Stomach (tissue), 4 donors: Measurements from ENCODE around the gene CPXM2.

Source experiments
- POLR2AphosphoS5 ChIP-seq, 3 donors: sonication (generic); formaldehyde crosslinking; IDR thresholded peaks; one replicate each; pipeline ENCODE4 v1.6.1; 2016; ENCODE audit warnings: antibody characterized with exemption in 3 of 3
- TF ChIP-seq, protein P1 (sequence below), 7 experiments: fragments of 450-650 bp in 4 of 7; fragments of 200-600 bp in 3 of 7; sonication (generic) in 3 of 7; IDR thresholded peaks; one replicate each; pipeline ENCODE4 v1.5.1; 2016 to 2019; ENCODE audit warnings: antibody characterized with exemption in 7 of 7, control low read depth in 2 of 7, mild to moderate bottlenecking in 1 of 7

DNA sequence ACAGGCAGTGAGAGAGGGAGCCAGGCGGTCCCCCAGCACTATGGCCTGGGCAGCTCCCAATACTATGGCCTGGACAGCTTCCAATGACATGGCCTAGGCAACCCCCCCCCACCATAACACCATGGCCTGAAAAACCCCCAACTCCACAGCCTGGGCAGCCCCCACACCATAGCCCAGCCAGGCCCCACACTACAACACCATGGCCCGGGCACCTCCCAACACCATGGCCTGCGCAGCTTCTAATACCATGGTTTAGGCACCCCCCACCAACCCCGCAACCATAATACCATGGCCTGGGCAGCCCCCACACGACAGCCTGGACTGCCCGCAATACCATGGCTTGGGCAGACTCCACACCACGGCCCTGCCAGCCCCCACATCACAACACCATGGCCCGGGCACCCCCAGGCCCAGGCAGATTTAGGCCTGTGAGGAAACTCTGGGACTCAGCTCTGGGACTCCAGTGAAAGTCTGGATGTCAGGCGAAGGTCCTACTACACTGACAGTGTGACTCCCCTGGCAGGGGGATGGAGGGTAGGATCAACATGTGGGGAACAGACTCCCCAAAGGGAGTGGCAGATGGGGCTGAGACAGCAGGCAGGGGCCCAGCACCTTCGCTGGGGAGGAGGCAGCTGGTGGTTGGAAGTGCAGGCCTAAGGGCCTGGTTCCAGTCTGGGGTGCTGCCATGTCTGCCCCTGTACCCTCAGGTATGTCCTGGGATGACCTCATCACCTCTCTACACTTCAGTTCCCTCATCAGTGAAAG lies 8.7 kb downstream of the CPXM2 start:
- TF ChIP-seq, protein P1, sequence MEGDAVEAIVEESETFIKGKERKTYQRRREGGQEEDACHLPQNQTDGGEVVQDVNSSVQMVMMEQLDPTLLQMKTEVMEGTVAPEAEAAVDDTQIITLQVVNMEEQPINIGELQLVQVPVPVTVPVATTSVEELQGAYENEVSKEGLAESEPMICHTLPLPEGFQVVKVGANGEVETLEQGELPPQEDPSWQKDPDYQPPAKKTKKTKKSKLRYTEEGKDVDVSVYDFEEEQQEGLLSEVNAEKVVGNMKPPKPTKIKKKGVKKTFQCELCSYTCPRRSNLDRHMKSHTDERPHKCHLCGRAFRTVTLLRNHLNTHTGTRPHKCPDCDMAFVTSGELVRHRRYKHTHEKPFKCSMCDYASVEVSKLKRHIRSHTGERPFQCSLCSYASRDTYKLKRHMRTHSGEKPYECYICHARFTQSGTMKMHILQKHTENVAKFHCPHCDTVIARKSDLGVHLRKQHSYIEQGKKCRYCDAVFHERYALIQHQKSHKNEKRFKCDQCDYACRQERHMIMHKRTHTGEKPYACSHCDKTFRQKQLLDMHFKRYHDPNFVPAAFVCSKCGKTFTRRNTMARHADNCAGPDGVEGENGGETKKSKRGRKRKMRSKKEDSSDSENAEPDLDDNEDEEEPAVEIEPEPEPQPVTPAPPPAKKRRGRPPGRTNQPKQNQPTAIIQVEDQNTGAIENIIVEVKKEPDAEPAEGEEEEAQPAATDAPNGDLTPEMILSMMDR (IDR thresholded peaks at IDR 0.05), result no peak
- no peak for TF ChIP-seq POLR2AphosphoS5 (IDR thresholded peaks at IDR 0.05)
